ENCODE results near the gene RBBP8NL.
A peak's percentile ranks its signal among the peaks of the same experiment; 100 is the strongest.
"Not testable (repeated sequence)": the region's sequence is repeated elsewhere in the genome, so short reads cannot be mapped to it uniquely, and the experiment has no call there.

Gene RBBP8NL

DNA sequence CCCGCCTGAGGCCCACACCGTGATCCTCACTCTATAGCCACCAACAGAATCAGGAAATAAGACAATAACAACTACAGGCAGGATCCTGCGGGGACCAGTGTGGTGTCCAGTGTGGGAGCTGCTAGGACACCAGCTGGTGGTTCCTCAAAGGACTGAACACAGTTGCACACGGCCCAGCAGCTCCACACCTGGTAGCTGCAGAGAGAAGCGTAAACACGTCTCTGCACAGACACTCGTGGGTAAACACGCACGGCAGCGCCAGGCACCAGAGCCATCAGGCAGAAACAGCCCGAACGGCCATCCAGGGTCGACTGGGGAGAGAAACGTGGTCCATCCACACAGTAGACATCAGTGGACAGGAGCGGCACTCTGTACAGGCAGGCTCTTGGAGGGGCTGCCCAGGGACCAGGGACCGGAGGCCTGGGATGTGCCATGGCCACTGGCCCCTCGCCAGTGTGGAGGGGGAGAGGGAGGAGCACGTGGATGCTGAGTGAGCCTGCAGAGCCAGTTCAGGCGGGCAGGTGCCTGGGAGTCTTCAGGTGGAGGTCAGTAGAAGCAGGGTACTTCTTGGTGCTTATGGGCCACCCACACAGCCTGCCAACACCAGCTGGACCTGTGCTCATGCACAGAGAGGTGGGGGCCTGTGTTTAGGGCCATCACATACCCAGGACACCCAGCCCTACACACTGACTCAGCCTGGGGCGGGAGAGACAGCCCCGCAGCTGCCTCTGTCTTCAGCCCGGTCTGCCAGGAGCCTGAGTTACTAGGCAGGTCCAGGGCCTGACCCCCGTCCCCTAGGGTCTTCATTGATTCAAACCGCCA is 52.8 kb downstream of the RBBP8NL start:
- no peak for DNase-seq (ENCODE audit: low read depth, low spot score)

DNA sequence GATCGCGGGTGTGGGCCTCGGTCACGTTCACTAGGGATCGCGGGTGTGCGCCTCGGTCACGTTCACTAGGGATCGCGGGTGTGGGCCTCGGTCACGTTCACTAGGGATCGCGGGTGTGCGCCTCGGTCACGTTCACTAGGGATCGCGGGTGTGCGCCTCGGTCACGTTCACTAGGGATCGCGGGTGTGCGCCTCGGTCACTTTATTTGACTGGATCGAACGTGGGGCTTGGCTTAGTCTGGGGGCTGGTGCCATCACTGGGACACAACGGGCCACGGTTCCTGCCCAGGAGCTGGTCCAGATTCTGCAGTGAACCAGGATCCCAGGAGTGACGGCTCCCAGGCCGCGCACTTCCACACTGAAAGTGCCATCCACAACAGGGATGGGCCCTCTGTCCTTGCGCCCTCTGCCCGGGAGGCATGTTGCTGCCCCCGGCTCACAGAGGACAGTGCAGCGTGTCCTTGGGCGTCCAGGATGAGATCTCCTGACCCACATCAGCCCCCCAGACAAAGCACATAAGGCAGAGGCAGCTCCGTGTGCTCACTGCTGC is 53.6 kb downstream of the RBBP8NL start:
- DNase-seq (ENCODE audit: low read depth, low spot score): not testable (repeated sequence)

DNA sequence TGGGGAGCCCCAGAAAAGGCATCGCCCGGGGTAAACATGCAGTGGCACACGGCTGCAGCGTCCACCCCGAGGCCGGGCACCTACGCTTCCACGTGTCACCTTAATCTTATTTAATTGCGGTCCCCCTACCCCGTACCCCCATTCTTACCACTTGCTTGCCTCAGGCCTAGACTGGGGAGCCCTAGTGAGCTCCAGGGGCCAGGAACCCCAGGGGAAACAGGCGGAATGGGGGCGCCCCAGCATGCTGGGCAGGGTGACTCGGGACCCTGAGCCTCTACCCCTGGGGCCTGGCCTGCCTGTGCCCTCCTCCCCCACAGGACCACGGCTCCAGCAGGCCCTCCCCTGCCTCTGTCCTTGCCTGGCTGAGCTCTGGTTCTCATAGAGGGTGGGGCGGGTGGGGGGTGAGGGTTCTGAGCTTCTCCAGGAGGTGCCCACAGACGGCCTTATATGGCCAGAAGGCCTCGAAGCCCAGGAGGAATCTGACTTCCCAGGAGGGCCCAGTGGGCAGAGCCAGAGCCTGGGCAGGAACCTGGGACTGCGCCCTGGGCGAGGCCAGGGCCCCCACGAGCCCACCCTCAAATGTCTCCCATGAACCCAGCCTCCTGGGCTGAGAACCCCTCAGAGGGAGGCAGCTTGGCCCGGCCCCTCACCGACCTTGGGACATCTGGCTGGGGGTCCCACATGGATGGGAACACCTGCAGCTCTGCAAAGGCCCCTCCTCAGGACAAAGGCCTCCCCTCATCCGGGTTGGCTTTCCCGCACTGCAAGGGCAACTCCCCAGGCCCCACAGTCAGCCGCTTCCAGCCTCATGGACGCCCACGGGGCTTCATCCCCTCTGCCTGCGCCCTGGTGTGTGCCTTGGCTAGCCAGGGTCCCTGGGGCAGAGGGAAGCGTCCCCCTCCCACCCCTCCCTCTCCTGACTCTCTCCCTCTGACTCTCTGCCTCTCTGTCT is 55.0 kb downstream of the RBBP8NL start:
- no peak for DNase-seq (ENCODE audit: low read depth, low spot score)

DNA sequence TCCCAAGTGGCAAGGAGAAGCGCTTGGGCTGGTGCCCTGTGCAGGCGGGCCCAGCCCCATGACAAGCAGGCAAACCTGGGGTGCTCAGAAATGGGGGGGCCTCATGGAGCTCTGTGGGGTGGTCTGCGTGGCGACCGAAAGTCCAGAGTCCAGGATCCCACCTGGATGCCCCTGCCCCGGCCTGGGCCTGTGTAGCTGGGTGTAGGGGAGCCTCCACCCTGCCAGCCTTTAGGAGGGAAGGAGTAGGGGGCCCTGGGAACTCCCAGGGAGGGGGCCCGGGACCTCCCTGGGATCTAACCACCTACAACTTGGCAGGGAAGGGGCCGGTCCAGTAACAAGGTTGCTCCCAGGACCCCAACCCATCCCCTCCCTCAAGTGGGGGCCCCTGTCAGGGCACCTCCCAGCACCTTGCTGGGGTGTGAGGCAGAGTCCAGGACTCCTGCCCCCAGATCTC is 55.7 kb downstream of the RBBP8NL start:
- no peak for DNase-seq (ENCODE audit: low read depth, low spot score)

DNA sequence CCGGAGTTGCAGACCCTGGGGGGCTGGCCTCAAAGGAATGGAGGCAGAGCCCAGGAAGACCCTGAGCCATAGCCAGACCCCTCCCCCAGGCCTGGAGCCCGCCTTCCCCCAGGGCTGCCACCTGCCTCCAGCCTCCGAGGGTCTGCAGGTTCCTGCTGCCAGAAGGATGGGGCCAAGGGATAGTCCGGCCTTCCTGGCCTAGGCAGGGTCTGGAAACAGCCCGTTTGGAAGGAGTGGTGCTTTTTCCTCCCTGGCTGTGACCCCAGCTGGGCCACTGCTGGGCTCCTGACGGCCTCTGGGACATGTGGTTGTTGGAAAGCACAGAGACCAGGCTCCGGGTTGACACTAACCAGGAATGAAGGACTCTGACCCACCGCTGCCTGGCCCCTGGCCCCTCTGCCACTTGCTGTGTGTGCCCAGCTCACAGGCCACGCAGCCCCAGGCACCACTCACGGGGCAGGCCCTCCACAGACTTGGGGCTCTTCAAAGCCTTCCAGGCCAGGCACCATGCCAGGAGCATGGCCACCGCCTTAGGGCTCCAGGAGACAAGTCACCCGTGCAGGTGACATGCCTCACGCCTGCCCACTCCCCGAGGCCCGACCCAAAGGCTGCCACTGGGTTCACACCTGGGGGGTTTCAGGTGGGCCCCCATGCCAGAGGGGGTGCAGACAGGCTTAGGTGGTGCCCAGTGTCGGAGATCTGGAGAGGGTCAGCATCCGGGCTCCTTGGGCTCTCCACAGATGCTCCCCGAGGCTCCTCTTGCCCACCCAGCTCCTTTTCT is 56.3 kb downstream of the RBBP8NL start:
- DNase-seq (ENCODE audit: low read depth, low spot score): no peak

DNA sequence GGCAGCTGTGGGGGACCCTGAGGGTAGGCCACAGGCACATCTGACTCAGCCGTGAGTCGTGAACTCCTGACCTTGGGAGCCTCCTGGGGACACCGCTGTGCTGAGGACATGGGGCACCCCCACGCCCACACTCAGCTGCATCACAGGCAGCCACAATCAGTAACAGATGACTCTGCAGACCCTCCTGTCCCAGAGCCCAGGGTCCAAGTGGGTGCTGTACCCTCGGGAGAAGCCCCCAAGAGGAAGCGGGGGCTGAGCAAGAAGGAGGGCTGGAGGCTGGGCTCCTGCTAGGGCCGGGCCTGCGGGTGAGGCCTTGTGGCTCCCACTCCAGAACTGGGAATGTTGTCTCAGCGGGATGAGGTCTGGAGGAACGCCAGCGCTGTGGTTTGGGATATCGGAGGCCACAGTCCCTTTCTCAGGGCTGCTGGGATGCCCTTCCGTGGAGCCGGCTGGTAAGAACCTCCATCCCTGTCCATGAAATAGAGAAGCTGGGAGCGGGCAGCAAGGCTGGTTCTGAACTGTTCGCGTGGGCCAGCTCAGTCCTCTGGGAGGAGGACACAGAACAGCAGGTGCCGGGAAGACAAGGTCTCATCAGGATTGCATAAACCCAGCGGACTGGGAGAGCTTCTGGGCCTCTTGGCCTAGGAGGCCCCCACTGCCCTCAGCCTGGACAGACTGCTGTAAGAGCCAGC is 57.1 kb downstream of the RBBP8NL start:
- DNase-seq (ENCODE audit: low read depth, low spot score): peak; percentile 95

DNA sequence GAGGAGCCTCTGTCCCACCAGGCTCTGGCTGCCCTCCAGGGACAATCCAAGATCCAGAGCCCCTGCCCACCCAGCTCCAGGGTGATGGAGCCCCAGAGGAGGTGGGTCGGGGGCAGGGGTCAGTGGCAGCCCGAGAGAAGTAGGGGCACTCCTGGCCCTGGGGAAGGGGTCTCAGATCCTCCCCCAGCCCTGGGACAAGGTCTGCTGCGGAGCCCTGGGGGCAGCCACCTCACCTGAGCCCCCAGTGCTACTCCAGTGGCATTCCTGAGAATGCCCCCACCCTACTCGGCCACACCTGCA is 57.6 kb downstream of the RBBP8NL start:
- no peak for DNase-seq (ENCODE audit: low read depth, low spot score)

DNA sequence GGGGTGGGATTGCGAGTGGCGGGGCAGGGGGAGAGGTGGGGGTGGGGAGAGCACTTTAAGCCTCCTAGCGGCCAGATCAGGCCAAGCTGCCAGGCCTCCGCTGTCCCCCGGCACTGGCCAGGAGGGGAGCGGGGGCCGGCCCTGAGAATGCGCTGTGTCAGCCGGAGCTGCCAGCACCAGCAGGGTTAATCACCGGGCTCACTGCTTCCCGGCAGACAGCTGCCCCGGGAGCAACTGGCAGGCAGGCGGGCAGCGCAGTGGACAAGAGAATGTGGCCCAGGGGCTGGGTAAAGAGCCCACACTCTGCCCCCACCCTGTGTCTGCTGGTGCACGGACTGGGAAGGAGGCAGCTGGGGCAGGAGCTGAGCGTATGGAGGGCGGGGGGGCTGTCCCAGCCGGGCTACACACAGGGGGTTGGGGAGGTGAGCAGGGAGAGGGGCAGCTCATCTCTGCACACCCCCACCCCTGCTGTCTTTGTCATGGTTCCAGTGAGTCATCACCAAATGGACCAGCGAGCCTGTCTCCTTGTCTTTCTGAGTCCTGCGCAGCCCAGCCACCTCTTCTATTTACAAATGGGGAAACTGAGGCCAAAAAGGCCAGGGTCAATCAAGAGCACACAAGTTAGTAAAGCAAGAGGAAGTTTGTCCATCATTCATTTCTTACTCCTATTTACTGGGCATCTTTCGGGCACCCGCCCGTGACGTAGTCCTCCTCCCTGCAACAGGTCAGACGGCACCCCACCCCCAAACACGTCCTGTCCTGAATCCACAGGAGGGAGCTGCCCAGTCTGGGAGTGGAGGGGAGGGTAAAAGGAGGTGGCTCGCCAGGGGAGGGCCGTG is 58.1 kb downstream of the RBBP8NL start:
- DNase-seq (ENCODE audit: low read depth, low spot score): peak; percentile 82

DNA sequence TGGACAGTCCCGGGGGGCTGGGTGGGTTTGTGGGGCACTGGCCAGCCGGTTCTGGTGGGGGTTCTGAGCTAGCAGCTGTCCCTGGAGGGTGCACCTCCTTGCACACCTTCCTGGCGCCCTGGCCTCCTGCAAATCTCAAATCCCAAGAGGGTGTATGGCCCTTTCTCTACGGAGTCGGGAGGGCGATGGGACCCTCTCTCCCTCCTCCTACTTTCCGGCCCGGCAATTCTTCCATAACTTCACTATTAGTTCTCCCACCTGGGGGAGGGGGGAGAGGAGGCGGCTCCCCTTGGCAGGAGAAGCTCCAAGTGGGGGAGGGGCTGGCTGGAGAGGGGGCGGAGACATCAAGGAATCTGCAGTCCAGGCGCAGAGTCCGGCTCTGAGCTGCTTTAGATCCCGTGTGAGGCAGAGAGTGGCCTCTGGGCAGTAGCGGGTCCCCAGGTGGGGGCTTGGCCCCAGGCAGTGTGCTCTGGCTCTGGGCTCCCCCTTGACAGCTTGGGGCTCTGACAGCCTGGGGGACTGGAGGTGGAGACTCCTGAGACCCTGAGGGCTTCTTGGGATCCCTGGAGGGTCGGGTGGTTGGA is 58.9 kb downstream of the RBBP8NL start:
- peak; percentile 59 for DNase-seq (ENCODE audit: low read depth, low spot score)

DNA sequence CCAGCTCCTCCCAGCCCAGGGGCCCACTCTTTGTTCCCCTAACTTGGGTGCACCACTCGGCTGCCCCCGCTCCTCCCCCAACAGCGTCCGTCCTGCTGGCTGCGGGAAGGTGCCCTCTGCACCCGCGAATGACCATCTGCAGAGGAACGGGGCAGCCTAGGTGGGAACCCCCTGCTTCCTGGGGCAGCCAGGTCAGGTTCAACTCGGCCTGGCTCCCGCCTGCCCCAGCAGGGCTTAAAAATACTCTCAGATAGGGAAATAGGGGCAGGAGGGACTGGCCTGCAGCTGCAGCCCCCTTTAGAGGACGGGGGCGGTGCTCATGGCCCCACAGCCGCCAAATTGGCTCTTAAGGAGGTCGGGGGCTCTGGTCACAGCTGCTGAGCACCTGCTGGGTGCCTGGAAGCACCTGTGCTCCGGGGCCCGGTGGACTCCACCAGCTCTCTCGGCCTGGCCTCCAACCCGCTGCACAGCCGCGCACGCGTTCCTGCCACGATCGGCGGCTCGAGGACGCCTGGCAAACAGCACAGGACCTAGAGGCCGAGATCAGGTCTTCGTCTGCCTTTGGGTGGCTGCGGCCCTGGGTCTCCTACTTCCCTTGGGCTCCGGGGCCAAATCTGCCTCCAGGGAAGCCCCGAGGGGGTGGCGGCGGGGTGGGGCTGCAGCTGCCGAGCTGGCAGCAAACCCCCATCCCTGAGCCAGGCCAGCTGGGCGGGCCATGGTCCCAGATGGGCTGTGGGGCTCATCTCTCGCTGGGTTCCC is 59.5 kb downstream of the RBBP8NL start:
- DNase-seq (ENCODE audit: low read depth, low spot score): peak; percentile 51

DNA sequence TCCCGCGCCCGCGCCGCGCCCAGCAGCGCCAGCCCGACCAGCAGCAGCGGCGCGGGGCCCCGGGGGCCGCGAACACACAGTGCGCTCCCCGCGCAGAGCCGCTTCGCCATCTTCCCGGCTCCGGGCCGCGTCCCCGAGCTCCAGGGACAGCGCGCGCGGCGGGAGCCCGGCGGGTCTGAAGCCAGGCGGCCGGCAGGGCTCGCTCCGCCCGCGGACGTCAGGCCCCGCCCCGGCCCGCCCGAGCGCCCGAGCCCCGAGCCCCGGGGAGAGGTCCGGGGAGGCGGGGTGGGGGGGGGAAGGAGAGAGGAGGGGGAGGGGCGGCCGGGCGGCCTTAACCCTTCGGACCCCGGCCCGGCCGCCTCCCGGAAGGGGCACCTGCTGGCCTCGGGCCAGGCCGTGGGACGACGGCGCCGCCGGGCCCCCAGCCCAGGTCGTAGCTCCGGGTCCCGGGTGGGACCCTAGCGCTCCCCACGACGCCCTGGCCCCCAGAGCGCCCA is 60.2 kb downstream of the RBBP8NL start, which contains the start of gene LAMA5:
Gene LAMA5 (minus strand): TSS at position 177 of the 497 bp plus-strand sequence. CDS start 67 bp downstream, at position 110.
- DNase-seq (ENCODE audit: low read depth, low spot score): peak; percentile 80

DNA sequence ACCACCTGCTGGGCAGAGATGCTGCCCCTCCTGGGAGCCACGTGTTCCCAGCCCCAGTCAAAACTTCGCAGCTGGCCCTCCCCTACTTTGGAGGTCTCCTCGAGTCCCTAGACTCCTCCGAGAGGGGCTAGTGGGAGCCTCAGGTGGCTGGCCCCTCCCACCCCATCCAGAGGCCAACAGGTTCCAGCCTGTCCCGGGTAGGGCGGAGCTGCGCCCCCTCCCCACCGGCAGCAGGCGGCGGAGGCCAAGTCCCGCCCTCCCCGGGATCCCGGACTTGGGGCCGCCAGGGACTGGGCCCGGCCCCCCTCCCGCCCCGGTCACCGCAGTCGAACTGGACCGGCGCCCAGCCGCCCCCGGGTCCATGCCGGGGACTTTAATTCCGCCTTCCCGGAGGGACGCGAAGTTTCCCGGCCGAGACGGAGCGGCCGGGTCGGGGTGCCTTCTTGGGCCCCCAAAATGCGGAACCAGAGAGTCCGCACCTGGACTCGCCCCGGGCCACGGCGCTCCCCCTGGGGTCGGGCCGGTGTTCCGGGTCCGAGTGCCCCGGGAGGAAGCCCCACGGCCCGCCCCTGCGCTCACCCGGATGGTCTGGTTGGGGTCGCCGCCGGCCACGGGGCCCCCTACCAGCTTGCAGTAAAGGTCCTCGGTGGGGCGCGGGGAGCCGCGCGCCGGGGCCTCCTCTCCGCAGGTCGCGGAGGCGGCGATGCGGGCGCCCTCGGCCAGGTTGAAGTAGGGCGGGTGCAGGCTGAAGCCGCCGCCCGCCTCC is 60.8 kb downstream of the RBBP8NL start:
- DNase-seq (ENCODE audit: low read depth, low spot score): peak; percentile 58

DNA sequence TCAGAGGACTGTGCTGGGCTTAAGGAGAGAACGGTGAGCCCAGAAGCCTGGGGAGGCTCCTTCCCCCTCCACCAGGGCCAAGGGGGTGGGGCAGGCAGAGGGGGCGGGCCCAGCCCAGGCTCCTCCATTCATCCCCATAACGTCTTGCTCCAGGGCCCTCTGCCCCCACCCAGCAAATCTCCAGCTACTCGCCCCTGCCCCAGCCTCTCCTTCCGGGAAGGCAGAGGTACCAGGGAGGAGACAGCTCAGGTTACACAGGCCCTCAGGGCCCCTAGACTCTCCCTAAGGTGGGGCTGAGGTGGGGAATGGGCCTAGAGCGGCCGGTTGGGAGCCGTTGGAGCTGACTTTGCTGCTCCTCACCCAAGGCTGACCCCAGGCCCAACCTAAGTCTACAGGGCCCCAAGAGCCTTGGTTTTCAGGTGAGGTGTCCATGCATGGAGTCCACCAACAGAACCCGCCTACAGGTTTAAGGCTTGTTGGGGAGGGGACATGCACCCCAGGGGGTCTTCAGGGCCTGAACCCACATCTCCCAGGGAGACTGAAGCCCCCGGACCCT is 61.4 kb downstream of the RBBP8NL start:
- peak; percentile 49 for DNase-seq (ENCODE audit: low read depth, low spot score)

DNA sequence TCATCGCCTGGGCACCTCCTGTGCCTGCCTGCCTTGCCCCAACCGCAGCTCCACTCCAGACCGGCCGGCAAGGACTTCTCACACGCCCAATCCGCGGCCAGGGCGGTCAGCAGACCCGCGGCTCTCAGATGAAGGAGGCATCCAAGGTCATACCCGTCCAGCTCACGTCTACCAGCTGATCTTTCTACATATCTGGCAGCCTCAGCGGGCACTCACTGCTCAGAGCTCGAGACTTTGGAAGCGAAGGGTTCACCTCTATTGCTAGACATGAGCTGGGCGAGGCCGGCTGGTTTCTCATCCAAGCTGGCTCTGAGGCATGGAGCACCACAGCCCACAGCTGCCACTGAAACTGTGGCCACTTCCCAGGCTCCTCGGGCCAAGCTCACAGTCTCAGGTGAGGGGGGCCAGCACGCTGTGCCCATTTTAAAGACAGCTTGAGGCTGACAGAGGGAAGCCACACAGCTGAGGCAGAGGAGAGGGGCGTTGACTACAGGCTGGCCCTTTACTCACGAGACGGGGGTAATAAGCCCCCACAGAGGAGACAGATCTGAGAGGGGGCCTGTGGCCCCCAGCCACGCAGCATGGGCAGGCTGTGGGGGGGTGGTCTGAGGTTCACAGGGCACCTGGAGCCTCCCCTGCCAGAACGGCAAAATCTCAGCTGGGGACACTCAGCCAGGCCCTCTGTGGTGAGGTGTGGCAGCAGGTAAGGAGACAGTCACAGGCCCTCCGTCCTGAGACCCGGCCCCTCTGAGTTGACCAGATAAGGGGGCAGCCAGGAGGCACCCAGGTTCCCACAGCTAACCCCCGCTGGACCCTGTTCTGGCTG is 62.2 kb downstream of the RBBP8NL start:
- no peak for DNase-seq (ENCODE audit: low read depth, low spot score)

DNA sequence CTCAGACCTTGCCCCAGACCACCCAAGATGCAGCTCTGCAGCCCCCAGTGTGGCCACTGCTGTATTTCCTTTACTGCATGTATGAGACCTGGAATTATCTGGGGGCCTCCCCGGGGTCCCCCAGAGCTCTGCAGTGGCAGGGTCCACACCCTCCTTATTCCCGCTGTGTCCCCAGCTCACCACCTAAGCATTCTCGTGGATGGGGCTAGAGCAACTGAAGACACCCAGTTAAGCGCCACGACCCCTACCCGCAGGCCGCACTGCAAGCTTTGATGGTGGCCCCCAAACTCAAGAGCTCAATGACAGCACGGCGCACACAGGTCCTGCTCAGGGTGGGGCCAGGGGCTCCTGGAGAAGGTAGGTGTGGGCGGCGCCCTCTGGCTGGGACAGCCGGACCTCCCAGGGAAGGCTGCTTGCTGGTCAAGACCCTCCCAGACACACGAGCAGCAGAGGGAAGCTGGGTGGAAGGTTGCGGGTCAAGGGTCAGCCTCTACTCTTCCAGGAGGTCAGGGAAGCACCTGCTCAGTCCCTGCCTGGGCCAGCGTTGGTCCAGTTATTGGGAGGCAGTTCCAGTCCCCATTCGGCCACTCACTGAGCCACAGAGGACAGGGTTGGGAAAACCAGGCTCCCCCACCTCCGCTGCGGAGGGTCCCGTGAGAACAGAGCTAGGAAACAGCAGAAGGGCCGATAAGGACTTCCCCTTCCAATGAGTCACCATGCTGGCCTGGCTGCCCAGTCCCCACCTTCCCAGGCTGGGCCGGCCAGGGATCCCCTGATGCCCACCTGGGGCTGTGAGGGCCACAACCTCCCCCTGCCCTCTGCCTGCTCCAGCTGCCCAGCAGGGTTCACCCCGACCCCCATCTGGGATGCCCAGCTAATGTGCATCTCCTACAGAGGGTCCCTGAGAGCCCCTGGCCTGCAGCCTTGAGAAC is 63.2 kb downstream of the RBBP8NL start:
- DNase-seq (ENCODE audit: low read depth, low spot score): peak; percentile 57

Data from astrocyte of the hippocampus (primary cell).